Neural progenitor cell (in vitro differentiated cells): ENCODE data around the gene COL11A1. TPM values are rescaled to one million over a fixed set of nuclear protein-coding genes. Genes with fewer than 3 reads are reported as not detected.

Experiments
- DNase-seq: peaks from one replicate; pipeline ENCODE4 v3.0.0-alpha.2; 2016; ENCODE audit warnings: low spot score
- H2AFZ ChIP-seq: fragments of 200-600 bp; sonication (generic); replicated peaks from 2 replicates; pipeline ENCODE4 v1.6.1; 2016; ENCODE audit warnings: antibody characterized with exemption
- H3F3A ChIP-seq: fragments of 200-600 bp; sonication (generic); 2 replicates; pipeline ENCODE4 v1.6.1; 2016; ENCODE audit warnings: antibody characterized with exemption, low read depth
- H3K27ac ChIP-seq: fragments of 200-600 bp; sonication (generic); 2 replicates; pipeline ENCODE4 v1.5.1; 2016; ENCODE audit warnings: mild to moderate bottlenecking
- H3K27me3 ChIP-seq: fragments of 200-600 bp; sonication (generic); 2 replicates; pipeline ENCODE4 v1.6.1; 2016; ENCODE audit warnings: mild to moderate bottlenecking, moderate library complexity
- H3K36me3 ChIP-seq: fragments of 200-600 bp; sonication (generic); 2 replicates; pipeline ENCODE4 v1.5.1; 2016
- H3K4me1 ChIP-seq: fragments of 200-600 bp; sonication (generic); 2 replicates; pipeline ENCODE4 v1.6.1; 2016; ENCODE audit warnings: mixed run types
- H3K4me2 ChIP-seq: fragments of 200-600 bp; sonication (generic); 2 replicates; pipeline ENCODE4 v1.6.1; 2016
- H3K4me3 ChIP-seq: fragments of 200-600 bp; sonication (generic); 2 replicates; pipeline ENCODE4 v1.5.1; 2016
- H3K79me2 ChIP-seq: fragments of 200-600 bp; sonication (generic); 2 replicates; pipeline ENCODE4 v1.6.1; 2016; ENCODE audit warnings: low read depth
- H3K9ac ChIP-seq: fragments of 200-600 bp; sonication (generic); 2 replicates; pipeline ENCODE4 v1.6.1; 2016
- H3K9me3 ChIP-seq: fragments of 200-600 bp; sonication (generic); 2 replicates; pipeline ENCODE4 v1.5.1; 2016; ENCODE audit warnings: low read depth
- H4K20me1 ChIP-seq: fragments of 200-600 bp; sonication (generic); 2 replicates; pipeline ENCODE4 v1.6.1; 2016; ENCODE audit warnings: low read depth
- H3K27ac Mint-ChIP-seq: 3 replicates; pipeline ENCODE4 v1.8.0; 2021; ENCODE audit warnings: mixed read lengths
- H3K27me3 Mint-ChIP-seq: 2 replicates; pipeline ENCODE4 v1.8.0; 2022; ENCODE audit warnings: low read depth, mild to moderate bottlenecking, inconsistent platforms, moderate library complexity, mixed read lengths; ENCODE audit not compliant: insufficient read depth
- H3K36me3 Mint-ChIP-seq: 3 replicates; pipeline ENCODE4 v1.8.0; 2021; ENCODE audit warnings: mixed read lengths
- H3K4me1 Mint-ChIP-seq: 3 replicates; pipeline ENCODE4 v1.8.0; 2021; ENCODE audit warnings: mixed read lengths
- H3K4me3 Mint-ChIP-seq: 3 replicates; pipeline ENCODE4 v1.8.0; 2021; ENCODE audit warnings: mild to moderate bottlenecking, moderate library complexity, mixed read lengths
- H3K9me3 Mint-ChIP-seq: 3 replicates; pipeline ENCODE4 v1.8.0; 2020; ENCODE audit warnings: mixed read lengths
- EZH2 ChIP-seq: fragments of 200-600 bp; sonication (generic); IDR thresholded peaks from 2 replicates; pipeline ENCODE4 v1.6.1; 2017; ENCODE audit warnings: antibody characterized with exemption, mild to moderate bottlenecking, moderate library complexity
- EZH2phosphoT487 ChIP-seq: fragments of 200-600 bp; sonication (generic); IDR thresholded peaks from 2 replicates; pipeline ENCODE4 v1.6.1; 2017; ENCODE audit warnings: antibody characterized with exemption
- total RNA-seq: library from RNA; depleted of rRNA; stranded (reverse); fragments of >200 nt; gene quantifications from 2 replicates; pipeline ENCODE4 v1.2.3, GENCODE V29; 2015; ENCODE audit warnings: low replicate concordance
- TF ChIP-seq, protein P1 (sequence below): fragments of 200-600 bp; sonication (generic); IDR thresholded peaks from 2 replicates; pipeline ENCODE4 v1.5.1; 2017; ENCODE audit warnings: antibody characterized with exemption, mild to moderate bottlenecking

Gene COL11A1
- total RNA-seq, 1 donor from 2014 or later: 78.9 TPM

DNA sequence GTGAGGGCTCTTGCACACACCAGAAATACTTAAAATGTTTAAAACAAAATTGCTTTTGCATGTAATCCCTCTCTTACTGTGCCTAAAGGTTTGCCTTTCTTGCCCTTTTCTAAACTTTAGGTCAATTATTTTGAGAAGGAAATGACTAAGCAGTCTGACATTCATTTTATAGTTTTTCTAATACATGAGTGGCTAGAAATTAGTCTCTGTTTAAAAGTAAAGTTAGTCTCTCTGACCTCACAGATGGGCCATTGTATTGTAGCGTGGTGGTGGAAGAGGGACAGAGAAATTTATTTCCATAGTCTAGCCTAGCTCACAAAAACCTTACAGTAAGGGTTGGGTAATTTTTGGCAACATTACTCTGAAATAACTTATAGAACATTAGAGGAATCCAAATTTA, 3.6 kb upstream of the COL11A1 start:
- Histone ChIP-seq H3K4me2 (no peak overlapping the region), H4K20me1 (no peaks in the 10 kb centered on the region), H3K27me3 (no peaks in the 10 kb centered on the region), H3K79me2 (peaks cover 7% of the 10 kb centered on the region), H2AFZ (no peak overlapping the region), H3K9ac (no peak overlapping the region), H3K36me3 (no peaks in the 10 kb centered on the region), H3F3A (peaks cover 36% of the 10 kb centered on the region), H3K27ac (no peak overlapping the region), H3K4me1 (peaks cover 25% of the 10 kb centered on the region), H3K4me3 (no peak overlapping the region), H3K9me3 (no peaks in the 10 kb centered on the region)
- Mint-ChIP-seq H3K4me3 (no peak overlapping the region), H3K27me3 (no peaks in the 10 kb centered on the region), H3K36me3 (no peaks in the 10 kb centered on the region), H3K4me1 (peaks cover 26% of the 10 kb centered on the region), H3K9me3 (no peaks in the 10 kb centered on the region), H3K27ac (no peak overlapping the region)
- no peak for DNase-seq
- TF ChIP-seq, protein P1, sequence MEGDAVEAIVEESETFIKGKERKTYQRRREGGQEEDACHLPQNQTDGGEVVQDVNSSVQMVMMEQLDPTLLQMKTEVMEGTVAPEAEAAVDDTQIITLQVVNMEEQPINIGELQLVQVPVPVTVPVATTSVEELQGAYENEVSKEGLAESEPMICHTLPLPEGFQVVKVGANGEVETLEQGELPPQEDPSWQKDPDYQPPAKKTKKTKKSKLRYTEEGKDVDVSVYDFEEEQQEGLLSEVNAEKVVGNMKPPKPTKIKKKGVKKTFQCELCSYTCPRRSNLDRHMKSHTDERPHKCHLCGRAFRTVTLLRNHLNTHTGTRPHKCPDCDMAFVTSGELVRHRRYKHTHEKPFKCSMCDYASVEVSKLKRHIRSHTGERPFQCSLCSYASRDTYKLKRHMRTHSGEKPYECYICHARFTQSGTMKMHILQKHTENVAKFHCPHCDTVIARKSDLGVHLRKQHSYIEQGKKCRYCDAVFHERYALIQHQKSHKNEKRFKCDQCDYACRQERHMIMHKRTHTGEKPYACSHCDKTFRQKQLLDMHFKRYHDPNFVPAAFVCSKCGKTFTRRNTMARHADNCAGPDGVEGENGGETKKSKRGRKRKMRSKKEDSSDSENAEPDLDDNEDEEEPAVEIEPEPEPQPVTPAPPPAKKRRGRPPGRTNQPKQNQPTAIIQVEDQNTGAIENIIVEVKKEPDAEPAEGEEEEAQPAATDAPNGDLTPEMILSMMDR: no peak
- TF ChIP-seq EZH2phosphoT487 (no peak), EZH2 (no peak)

DNA sequence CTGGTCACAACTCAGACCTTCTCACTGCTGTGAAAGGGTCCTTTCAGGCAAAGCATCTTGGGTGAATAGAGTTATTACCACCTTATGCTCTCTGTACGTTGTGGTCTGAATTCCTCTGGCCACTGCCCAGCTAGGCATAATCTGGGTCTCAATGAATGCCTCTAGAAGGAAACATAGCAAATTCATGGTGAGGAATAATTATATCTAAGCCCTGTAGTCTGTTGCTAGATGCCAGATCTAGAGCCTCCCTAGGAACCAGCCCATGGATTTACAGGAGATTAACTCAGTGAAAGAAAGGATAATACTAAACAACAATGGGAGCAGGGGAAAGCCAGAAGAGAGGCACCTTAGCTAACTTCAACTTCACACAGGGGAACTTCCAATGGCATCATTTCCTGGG, 2.4 kb upstream of the COL11A1 start:
- Histone ChIP-seq H3K27me3 (no peaks in the 10 kb centered on the region), H3K9me3 (no peaks in the 10 kb centered on the region), H3K4me2 (peak overlapping the region; percentile 87), H3K9ac (no peak overlapping the region), H3K4me3 (no peak overlapping the region), H3F3A (peaks cover 42% of the 10 kb centered on the region), H3K36me3 (no peaks in the 10 kb centered on the region), H4K20me1 (no peaks in the 10 kb centered on the region), H3K79me2 (peaks cover 12% of the 10 kb centered on the region), H3K27ac (no peak overlapping the region), H2AFZ (no peak overlapping the region), H3K4me1 (peaks cover 30% of the 10 kb centered on the region)
- TF ChIP-seq, protein P1: no peak
- no peak for TF ChIP-seq EZH2phosphoT487
- TF ChIP-seq EZH2: no peak
- H3K36me3 Mint-ChIP-seq: no peaks in the 10 kb centered on the region
- no peaks in the 10 kb centered on the region for H3K27me3 Mint-ChIP-seq
- peak; percentile 53 for DNase-seq
- H3K9me3 Mint-ChIP-seq: no peaks in the 10 kb centered on the region
- H3K4me3 Mint-ChIP-seq: peak overlapping the region; percentile 21
- peak overlapping the region; percentile 78 for H3K27ac Mint-ChIP-seq
- peaks cover 29% of the 10 kb centered on the region for H3K4me1 Mint-ChIP-seq

DNA sequence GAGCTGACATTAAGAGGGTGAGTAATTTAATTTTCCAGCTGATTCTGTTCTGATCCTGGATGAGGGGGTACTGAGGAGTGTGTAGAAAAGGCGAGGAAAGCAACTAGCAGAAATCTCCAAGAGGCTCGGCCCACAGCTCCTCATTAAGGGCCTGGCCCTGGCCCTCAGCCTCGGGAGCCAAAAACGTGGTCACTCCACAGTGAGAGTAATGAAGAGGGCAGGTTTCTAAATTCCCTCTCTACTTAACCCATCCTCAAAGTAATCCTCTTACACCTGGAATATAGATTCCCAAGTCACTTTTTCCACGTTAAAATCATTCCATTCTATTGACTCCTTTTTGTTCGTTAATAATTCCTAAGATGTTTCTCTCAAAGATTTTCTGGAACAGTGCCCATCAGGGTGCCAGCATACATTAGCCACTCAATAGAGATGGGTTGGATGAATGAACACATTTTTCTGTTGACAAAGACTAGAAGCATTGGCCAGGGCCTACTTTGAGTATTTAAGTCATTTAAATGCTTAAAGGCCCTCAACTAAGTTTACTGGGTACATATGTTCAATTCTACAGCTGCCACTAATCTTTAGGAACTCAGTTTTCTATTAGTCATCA, 1.1 kb upstream of the COL11A1 start:
- H3K4me3 ChIP-seq: peak overlapping the region; percentile 69

More for the DNA sequence above, 1.1 kb upstream of the COL11A1 start:
- H2AFZ ChIP-seq: peak overlapping the region; percentile 75
- TF ChIP-seq EZH2 (no peak), EZH2phosphoT487 (no peak)
- TF ChIP-seq, protein P1: no peak
- peak; percentile 61 for DNase-seq
- peaks cover 25% of the 10 kb centered on the region for H3K79me2 ChIP-seq
- Mint-ChIP-seq H3K27me3 (no peaks in the 10 kb centered on the region), H3K4me1 (peaks cover 38% of the 10 kb centered on the region), H3K27ac (peak overlapping the region; percentile 96), H3K9me3 (no peaks in the 10 kb centered on the region), H3K36me3 (no peaks in the 10 kb centered on the region), H3K4me3 (peak overlapping the region; percentile 98)
- peak overlapping the region; percentile 87 for H3K4me2 ChIP-seq
- H3K27ac ChIP-seq: peak overlapping the region; percentile 89
- H4K20me1 ChIP-seq: no peaks in the 10 kb centered on the region
- no peaks in the 10 kb centered on the region for H3K27me3 ChIP-seq
- no peak overlapping the region for H3K9ac ChIP-seq
- H3K4me1 ChIP-seq: peaks cover 30% of the 10 kb centered on the region
- peaks cover 42% of the 10 kb centered on the region for H3F3A ChIP-seq
- no peaks in the 10 kb centered on the region for H3K9me3 ChIP-seq
- no peaks in the 10 kb centered on the region for H3K36me3 ChIP-seq
